GM23338 (cell line): ENCODE measurements around the gene ATG7. TPM values are rescaled to one million over a fixed set of nuclear protein-coding genes. Genes with fewer than 3 reads are reported as not detected.

Source experiments
- ATAC-seq: fragments of 200-7000 bp; cut with Tn5 transposase; 3 replicates; pipeline ENCODE4 v1.9.1; 2020
- DNase-seq: peaks from one replicate; pipeline ENCODE4 v3.0.0-alpha.2; 2015; ENCODE audit warnings: low spot score
- H2AFZ ChIP-seq: fragments of 200-600 bp; sonication (generic); 2 replicates; pipeline ENCODE4 v1.8.0; 2016; ENCODE audit warnings: antibody characterized with exemption, mild to moderate bottlenecking, moderate library complexity
- H3F3A ChIP-seq: fragments of 200-600 bp; sonication (generic); replicated peaks from 2 replicates; pipeline ENCODE4 v1.8.0; 2017; ENCODE audit warnings: antibody characterized with exemption, mixed run types, low read depth
- H3K27ac ChIP-seq: fragments of 200-600 bp; sonication (generic); 2 replicates; pipeline ENCODE4 v1.6.1; 2016; ENCODE audit warnings: low read depth
- H3K27me3 ChIP-seq: fragments of 200-600 bp; sonication (generic); 2 replicates; pipeline ENCODE4 v1.8.0; 2016; ENCODE audit warnings: mild to moderate bottlenecking, mixed run types, moderate library complexity; ENCODE audit not compliant: insufficient read depth
- H3K36me3 ChIP-seq: fragments of 200-600 bp; sonication (generic); 2 replicates; pipeline ENCODE4 v1.8.0; 2016; ENCODE audit warnings: mild to moderate bottlenecking; ENCODE audit not compliant: insufficient read depth
- H3K4me1 ChIP-seq: fragments of 200-600 bp; sonication (generic); 2 replicates; pipeline ENCODE4 v1.8.0; 2016; ENCODE audit warnings: mild to moderate bottlenecking, moderate library complexity; ENCODE audit not compliant: insufficient read depth
- H3K4me2 ChIP-seq: fragments of 200-600 bp; sonication (generic); 2 replicates; pipeline ENCODE4 v1.7.1; 2017; ENCODE audit warnings: mixed run types
- H3K4me3 ChIP-seq: fragments of 200-600 bp; sonication (generic); 2 replicates; pipeline ENCODE4 v1.6.1; 2016; ENCODE audit warnings: mixed run types
- H3K79me2 ChIP-seq: fragments of 200-600 bp; sonication (generic); replicated peaks from 2 replicates; pipeline ENCODE4 v1.8.0; 2017; ENCODE audit warnings: mild to moderate bottlenecking; ENCODE audit not compliant: insufficient read depth
- H3K9me2 ChIP-seq: fragments of 200-600 bp; sonication (generic); 2 replicates; pipeline ENCODE4 v1.8.0; 2017; ENCODE audit not compliant: insufficient read depth
- H4K20me1 ChIP-seq: fragments of 200-600 bp; sonication (generic); replicated peaks from 2 replicates; pipeline ENCODE4 v1.8.0; 2017; ENCODE audit warnings: mild to moderate bottlenecking; ENCODE audit not compliant: insufficient read depth
- H3K27ac Mint-ChIP-seq: 2 replicates; pipeline ENCODE4 v1.8.0; 2020; ENCODE audit warnings: inconsistent platforms, mild to moderate bottlenecking, moderate library complexity, mixed read lengths
- H3K27me3 Mint-ChIP-seq: 3 replicates; pipeline ENCODE4 v1.8.0; 2022; ENCODE audit warnings: low read depth, mild to moderate bottlenecking, moderate library complexity, mixed read lengths, inconsistent platforms; ENCODE audit not compliant: insufficient read depth, poor library complexity
- H3K36me3 Mint-ChIP-seq: 3 replicates; pipeline ENCODE4 v1.8.0; 2021; ENCODE audit warnings: low read depth, mild to moderate bottlenecking, inconsistent platforms, moderate library complexity, mixed read lengths
- H3K4me1 Mint-ChIP-seq: 3 replicates; pipeline ENCODE4 v1.8.0; 2020; ENCODE audit warnings: mild to moderate bottlenecking, inconsistent platforms, mixed read lengths
- H3K4me3 Mint-ChIP-seq: 3 replicates; pipeline ENCODE4 v1.8.0; 2021; ENCODE audit warnings: moderate library complexity, mild to moderate bottlenecking, inconsistent platforms, mixed read lengths
- H3K9me3 Mint-ChIP-seq: 3 replicates; pipeline ENCODE4 v1.8.0; 2020; ENCODE audit warnings: moderate library complexity, mild to moderate bottlenecking, inconsistent platforms, mixed read lengths
- CREB1 ChIP-seq: fragments of 250-450 bp; sonication (Bioruptor Pico); IDR thresholded peaks from 2 replicates; pipeline ENCODE4 v1.5.0; 2020; ENCODE audit warnings: low read depth, mild to moderate bottlenecking, moderate library complexity
- EZH2 ChIP-seq: fragments of 200-600 bp; sonication (generic); IDR thresholded peaks from one replicate; pipeline ENCODE4 v1.8.0; 2017; ENCODE audit warnings: antibody characterized with exemption, mild to moderate bottlenecking, low read depth; ENCODE audit not compliant: unreplicated experiment
- EZH2phosphoT487 ChIP-seq: fragments of 200-600 bp; sonication (generic); IDR thresholded peaks from one replicate; pipeline ENCODE4 v1.8.1; 2018; ENCODE audit warnings: antibody characterized with exemption; ENCODE audit not compliant: unreplicated experiment
- JUNB ChIP-seq: IDR thresholded peaks from one replicate; pipeline ENCODE4 v1.6.1; 2016; ENCODE audit warnings: antibody characterized with exemption; ENCODE audit not compliant: unreplicated experiment
- POLR2AphosphoS5 ChIP-seq: IDR thresholded peaks from 2 replicates; pipeline ENCODE4 v1.6.1; 2016; ENCODE audit warnings: antibody characterized with exemption, low read depth
- REST ChIP-seq: IDR thresholded peaks from one replicate; pipeline ENCODE4 v1.6.1; 2018; ENCODE audit warnings: antibody characterized with exemption; ENCODE audit not compliant: unreplicated experiment
- STAT1 ChIP-seq: IDR thresholded peaks from one replicate; pipeline ENCODE4 v1.6.1; 2016; ENCODE audit warnings: antibody characterized with exemption; ENCODE audit not compliant: unreplicated experiment
- ZNF331 ChIP-seq: fragments of 250-450 bp; sonication (Bioruptor Pico); IDR thresholded peaks from 2 replicates; pipeline ENCODE4 v1.5.0; 2020; ENCODE audit warnings: low read depth, mild to moderate bottlenecking, moderate library complexity
- polyA plus RNA-seq: library from polyadenylated mRNA; unstranded; fragments of >200 nt; fragmentation: Nextera tagmentation; extraction: Ambion mirVana; gene quantifications from 2 replicates; pipeline ENCODE4 v1.2.1, GENCODE V29; 2016
- total RNA-seq: library from RNA; depleted of rRNA; stranded (reverse); fragments of >200 nt; shearing (Covaris generic); gene quantifications from 2 replicates; pipeline ENCODE4 v1.2.3, GENCODE V29; 2014
- TF ChIP-seq, protein P1 (sequence below): IDR thresholded peaks from 2 replicates; pipeline ENCODE4 v1.6.1; 2016; ENCODE audit warnings: antibody characterized with exemption
- TF ChIP-seq, protein P2 (sequence below): fragments of 250-450 bp; sonication (Bioruptor Pico); IDR thresholded peaks from 2 replicates; pipeline ENCODE4 v1.5.0; 2020; ENCODE audit warnings: mild to moderate bottlenecking, moderate library complexity

The ATG7 gene
- total and polyA plus RNA-seq, 2 experiments from 2014 or later: 16.2 to 36.7 TPM

GRCh38 chr3:11375333-11376088 is 103.3 kb downstream of the ATG7 start:
- no peak overlapping the region for H3K27ac Mint-ChIP-seq
- peaks cover 19% of the 10 kb centered on the region for H3K4me1 Mint-ChIP-seq
- no peaks in the 10 kb centered on the region for H3K9me3 Mint-ChIP-seq
- Histone ChIP-seq H4K20me1 (no peaks in the 10 kb centered on the region), H2AFZ (no peak overlapping the region), H3K27ac (no peak overlapping the region), H3K36me3 (no peaks in the 10 kb centered on the region; the same call in 1 of the 2 replicates), H3K79me2 (no peaks in the 10 kb centered on the region), H3K27me3 (no peaks in the 10 kb centered on the region), H3K9me2 (no peaks in the 10 kb centered on the region), H3K4me3 (no peak overlapping the region), H3K4me2 (no peak overlapping the region), H3K4me1 (no peaks in the 10 kb centered on the region; the same call in 1 of the 2 replicates), H3F3A (no peaks in the 10 kb centered on the region)
- H3K4me3 Mint-ChIP-seq: no peak overlapping the region
- no peak for TF ChIP-seq STAT1
- H3K36me3 Mint-ChIP-seq: no peaks in the 10 kb centered on the region
- H3K27me3 Mint-ChIP-seq: peaks cover 3% of the 10 kb centered on the region
- DNase-seq (no peak), ATAC-seq (no peak)

DNA sequence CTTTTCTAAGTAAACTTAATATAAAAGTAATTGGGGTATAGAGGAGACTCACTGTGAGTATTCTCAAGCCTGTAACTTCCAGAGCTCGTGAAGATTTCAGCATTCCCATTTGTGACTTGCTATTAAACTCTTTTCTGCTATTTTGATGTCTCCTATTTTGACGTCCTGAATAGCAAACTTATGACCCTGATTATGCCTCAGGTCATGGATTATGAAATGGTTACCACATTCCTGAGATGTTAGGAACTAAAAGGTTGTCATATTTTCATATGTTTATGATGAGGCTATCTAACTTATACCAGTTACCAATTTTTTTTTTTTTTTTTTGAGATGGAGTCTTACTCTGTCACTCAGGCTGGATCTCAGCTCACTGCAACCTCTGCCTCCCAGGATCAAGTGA is 105.5 kb downstream of the ATG7 start:
- no peak overlapping the region for H3K27ac ChIP-seq
- no peaks in the 10 kb centered on the region for H4K20me1 ChIP-seq
- Mint-ChIP-seq H3K9me3 (no peaks in the 10 kb centered on the region), H3K4me3 (no peak overlapping the region), H3K4me1 (peaks cover 13% of the 10 kb centered on the region), H3K36me3 (no peaks in the 10 kb centered on the region), H3K27me3 (peaks cover 2% of the 10 kb centered on the region), H3K27ac (no peak overlapping the region)
- H3K27me3 ChIP-seq: no peaks in the 10 kb centered on the region
- ATAC-seq: no peak
- H3F3A ChIP-seq: no peaks in the 10 kb centered on the region
- no peak for DNase-seq
- H3K4me1 ChIP-seq: no peaks in the 10 kb centered on the region; the same call in 1 of the 2 replicates
- no peak overlapping the region for H3K4me3 ChIP-seq
- no peaks in the 10 kb centered on the region for H3K9me2 ChIP-seq
- H2AFZ ChIP-seq: no peak overlapping the region
- no peak overlapping the region for H3K4me2 ChIP-seq
- no peaks in the 10 kb centered on the region; the same call in 1 of the 2 replicates for H3K36me3 ChIP-seq
- no peaks in the 10 kb centered on the region for H3K79me2 ChIP-seq
- TF ChIP-seq JUNB: no peak
- TF ChIP-seq STAT1: no peak
- TF ChIP-seq CREB1 (CRISPR knock-in tag): no peak
- no peak for TF ChIP-seq ZNF331 (CRISPR knock-in tag)
- no peak for TF ChIP-seq POLR2AphosphoS5
- TF ChIP-seq, protein P1, sequence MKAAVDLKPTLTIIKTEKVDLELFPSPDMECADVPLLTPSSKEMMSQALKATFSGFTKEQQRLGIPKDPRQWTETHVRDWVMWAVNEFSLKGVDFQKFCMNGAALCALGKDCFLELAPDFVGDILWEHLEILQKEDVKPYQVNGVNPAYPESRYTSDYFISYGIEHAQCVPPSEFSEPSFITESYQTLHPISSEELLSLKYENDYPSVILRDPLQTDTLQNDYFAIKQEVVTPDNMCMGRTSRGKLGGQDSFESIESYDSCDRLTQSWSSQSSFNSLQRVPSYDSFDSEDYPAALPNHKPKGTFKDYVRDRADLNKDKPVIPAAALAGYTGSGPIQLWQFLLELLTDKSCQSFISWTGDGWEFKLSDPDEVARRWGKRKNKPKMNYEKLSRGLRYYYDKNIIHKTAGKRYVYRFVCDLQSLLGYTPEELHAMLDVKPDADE: no peak
- TF ChIP-seq, protein P2, sequence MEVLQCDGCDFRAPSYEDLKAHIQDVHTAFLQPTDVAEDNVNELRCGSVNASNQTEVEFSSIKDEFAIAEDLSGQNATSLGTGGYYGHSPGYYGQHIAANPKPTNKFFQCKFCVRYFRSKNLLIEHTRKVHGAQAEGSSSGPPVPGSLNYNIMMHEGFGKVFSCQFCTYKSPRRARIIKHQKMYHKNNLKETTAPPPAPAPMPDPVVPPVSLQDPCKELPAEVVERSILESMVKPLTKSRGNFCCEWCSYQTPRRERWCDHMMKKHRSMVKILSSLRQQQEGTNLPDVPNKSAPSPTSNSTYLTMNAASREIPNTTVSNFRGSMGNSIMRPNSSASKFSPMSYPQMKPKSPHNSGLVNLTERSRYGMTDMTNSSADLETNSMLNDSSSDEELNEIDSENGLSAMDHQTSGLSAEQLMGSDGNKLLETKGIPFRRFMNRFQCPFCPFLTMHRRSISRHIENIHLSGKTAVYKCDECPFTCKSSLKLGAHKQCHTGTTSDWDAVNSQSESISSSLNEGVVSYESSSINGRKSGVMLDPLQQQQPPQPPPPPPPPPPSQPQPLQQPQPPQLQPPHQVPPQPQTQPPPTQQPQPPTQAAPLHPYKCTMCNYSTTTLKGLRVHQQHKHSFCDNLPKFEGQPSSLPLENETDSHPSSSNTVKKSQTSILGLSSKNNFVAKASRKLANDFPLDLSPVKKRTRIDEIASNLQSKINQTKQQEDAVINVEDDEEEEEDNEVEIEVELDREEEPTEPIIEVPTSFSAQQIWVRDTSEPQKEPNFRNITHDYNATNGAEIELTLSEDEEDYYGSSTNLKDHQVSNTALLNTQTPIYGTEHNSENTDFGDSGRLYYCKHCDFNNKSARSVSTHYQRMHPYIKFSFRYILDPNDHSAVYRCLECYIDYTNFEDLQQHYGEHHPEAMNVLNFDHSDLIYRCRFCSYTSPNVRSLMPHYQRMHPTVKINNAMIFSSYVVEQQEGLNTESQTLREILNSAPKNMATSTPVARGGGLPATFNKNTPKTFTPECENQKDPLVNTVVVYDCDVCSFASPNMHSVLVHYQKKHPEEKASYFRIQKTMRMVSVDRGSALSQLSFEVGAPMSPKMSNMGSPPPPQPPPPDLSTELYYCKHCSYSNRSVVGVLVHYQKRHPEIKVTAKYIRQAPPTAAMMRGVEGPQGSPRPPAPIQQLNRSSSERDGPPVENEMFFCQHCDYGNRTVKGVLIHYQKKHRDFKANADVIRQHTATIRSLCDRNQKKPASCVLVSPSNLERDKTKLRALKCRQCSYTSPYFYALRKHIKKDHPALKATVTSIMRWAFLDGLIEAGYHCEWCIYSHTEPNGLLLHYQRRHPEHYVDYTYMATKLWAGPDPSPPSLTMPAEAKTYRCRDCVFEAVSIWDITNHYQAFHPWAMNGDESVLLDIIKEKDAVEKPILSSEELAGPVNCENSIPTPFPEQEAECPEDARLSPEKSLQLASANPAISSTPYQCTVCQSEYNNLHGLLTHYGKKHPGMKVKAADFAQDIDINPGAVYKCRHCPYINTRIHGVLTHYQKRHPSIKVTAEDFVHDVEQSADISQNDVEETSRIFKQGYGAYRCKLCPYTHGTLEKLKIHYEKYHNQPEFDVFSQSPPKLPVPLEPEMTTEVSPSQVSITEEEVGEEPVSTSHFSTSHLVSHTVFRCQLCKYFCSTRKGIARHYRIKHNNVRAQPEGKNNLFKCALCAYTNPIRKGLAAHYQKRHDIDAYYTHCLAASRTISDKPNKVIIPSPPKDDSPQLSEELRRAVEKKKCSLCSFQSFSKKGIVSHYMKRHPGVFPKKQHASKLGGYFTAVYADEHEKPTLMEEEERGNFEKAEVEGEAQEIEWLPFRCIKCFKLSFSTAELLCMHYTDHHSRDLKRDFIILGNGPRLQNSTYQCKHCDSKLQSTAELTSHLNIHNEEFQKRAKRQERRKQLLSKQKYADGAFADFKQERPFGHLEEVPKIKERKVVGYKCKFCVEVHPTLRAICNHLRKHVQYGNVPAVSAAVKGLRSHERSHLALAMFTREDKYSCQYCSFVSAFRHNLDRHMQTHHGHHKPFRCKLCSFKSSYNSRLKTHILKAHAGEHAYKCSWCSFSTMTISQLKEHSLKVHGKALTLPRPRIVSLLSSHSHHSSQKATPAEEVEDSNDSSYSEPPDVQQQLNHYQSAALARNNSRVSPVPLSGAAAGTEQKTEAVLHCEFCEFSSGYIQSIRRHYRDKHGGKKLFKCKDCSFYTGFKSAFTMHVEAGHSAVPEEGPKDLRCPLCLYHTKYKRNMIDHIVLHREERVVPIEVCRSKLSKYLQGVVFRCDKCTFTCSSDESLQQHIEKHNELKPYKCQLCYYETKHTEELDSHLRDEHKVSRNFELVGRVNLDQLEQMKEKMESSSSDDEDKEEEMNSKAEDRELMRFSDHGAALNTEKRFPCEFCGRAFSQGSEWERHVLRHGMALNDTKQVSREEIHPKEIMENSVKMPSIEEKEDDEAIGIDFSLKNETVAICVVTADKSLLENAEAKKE (CRISPR knock-in tag): no peak
- no peak for TF ChIP-seq REST
- no peak for TF ChIP-seq EZH2phosphoT487
- TF ChIP-seq EZH2: no peak
